GM12875 (cell line): ENCODE data around the gene UBE2D1.

Experiments
- H3K4me3 ChIP-seq: one replicate; pipeline ENCODE4 v1.5.1; 2011; ENCODE audit warnings: low read depth, low read length, control low read depth
- TF ChIP-seq, protein P1 (sequence below): IDR thresholded peaks from 2 replicates; pipeline ENCODE4 v1.5.1; 2011; ENCODE audit warnings: low read depth, mild to moderate bottlenecking, control low read depth, inconsistent platforms, low read length, moderate library complexity, borderline replicate concordance; ENCODE audit not compliant: insufficient read depth

The UBE2D1 gene

DNA sequence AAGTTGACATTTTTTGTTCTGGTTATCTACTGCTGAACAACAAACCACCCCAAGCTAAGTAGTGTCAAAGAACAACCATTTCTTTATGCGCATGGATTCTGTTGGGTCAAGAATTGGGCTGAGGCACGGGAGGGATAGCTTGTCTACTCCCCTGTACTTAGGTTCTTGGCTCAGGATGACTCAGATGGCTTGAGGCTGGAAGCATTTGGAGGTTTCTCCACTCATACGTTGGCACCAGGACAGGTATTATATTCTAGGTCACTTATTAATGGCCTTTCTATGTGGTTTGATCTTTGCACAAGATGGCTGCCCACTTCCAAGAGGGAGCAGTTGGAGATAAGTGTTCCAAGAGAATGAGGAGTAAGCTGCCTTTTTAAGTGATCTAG is 38.6 kb downstream of the UBE2D1 start:
- TF ChIP-seq, protein P1, sequence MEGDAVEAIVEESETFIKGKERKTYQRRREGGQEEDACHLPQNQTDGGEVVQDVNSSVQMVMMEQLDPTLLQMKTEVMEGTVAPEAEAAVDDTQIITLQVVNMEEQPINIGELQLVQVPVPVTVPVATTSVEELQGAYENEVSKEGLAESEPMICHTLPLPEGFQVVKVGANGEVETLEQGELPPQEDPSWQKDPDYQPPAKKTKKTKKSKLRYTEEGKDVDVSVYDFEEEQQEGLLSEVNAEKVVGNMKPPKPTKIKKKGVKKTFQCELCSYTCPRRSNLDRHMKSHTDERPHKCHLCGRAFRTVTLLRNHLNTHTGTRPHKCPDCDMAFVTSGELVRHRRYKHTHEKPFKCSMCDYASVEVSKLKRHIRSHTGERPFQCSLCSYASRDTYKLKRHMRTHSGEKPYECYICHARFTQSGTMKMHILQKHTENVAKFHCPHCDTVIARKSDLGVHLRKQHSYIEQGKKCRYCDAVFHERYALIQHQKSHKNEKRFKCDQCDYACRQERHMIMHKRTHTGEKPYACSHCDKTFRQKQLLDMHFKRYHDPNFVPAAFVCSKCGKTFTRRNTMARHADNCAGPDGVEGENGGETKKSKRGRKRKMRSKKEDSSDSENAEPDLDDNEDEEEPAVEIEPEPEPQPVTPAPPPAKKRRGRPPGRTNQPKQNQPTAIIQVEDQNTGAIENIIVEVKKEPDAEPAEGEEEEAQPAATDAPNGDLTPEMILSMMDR: no peak
- H3K4me3 ChIP-seq: no peak overlapping the region

DNA sequence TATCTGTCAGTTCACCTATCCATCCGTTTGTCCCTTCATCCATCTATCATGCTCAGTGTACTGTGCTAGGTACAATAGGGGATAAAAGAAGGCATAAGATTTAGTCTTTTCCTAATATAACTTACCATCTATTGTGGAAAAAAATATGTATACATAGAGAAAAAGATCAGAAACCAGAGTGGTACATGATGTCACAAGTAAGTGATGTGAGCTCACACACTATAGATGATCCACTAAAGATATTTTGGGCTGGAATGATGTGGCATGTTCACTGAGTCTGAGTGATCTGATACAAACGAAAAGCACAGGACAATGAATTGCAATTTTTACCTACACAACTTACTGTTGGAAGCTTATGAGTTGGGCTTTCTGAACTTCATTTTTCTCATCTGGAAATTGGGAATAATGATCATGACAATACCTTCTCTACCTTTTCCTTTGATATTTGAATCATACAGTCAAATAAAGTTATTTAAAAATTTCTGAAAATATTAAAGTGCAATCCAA is 47.7 kb downstream of the UBE2D1 start:
- TF ChIP-seq, protein P1: no peak
- H3K4me3 ChIP-seq: no peak overlapping the region

DNA sequence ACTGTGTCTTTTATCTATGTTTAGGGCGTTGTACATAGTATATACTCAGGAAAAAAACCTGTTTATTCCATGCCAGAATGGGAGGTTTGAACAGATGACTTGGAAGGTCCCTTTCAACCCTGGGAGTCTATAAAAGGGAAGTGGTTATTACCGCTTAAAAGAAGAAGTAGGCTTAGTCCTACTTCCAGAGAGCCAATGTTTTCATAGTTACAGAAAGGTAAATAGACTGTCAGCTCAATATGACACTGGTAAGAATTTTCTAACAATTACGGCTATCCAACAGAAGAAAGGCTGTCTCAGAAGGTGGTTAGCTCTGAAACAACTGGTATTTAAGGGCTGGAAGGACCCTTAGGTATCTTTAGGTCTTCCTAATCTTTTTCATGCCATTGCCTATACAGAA is 49.3 kb downstream of the UBE2D1 start:
- TF ChIP-seq, protein P1: no peak
- H3K4me3 ChIP-seq: no peak overlapping the region

DNA sequence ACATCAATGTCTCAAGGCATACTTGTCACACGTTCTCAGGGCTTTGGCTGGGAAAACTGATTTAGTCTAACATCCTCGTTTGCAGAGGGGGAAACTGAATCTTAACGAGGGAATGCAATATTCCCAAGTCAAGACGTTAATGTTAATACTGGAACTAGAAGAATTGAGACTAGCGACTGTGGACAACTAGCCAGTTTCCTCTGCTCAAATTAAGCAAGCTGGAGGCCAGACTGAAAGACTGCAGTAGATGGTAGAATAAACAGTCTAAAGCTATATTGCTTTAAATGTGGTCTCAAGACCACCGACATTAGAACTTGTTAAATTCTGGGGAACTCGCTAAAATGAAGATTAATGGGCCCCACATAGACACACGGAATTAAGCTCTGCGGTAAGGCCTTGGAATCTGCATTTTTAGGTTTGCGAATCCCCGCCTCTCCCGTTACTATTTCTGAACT is 49.8 kb downstream of the UBE2D1 start:
- TF ChIP-seq, protein P1: no peak

DNA sequence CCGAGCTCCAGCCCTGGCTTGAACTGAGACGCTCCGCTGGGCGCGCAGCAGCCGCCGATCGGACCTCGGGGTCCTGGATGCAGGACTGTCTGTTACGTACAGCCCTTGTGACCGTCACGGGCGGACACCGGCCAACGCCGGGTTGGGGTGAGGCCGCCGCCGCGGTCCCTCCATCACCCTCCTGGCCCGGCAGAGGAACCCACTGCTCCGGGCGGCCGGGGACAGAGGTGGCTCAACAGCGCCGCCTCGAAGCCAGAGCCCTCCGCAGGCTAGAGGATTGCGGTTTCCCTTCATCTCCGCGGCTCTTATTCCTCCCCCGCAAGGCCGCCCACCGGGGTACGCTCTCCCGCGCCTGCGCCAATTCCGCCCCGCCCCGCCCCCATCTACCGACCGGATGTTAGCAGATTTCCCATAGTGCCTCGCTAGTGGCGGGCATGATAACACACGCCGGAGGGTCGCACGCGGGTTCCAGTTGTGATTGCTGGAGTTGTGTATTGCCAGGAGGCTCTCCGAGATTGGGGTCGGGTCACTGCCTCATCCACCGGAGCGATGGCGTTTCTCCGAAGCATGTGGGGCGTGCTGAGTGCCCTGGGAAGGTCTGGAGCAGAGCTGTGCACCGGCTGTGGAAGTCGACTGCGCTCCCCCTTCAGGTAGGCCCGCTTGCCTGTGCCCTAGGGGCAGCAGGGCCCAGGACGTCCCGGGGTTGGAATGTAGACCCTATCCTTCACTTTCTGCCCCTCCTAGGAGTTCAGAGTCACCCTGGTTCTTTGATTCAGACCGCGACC is 50.4 kb downstream of the UBE2D1 start, which contains the start of gene TFAM:
TSS of gene TFAM (plus strand) at position 412 of the 785 bp plus-strand sequence. CDS start at position 550, 138 bp downstream.
- peak within 1 kb of the TSS; percentile 83 for H3K4me3 ChIP-seq
- TF ChIP-seq, protein P1: peak; percentile 73

More for the DNA sequence above, 49.8 kb downstream of the UBE2D1 start:
- H3K4me3 ChIP-seq: peak overlapping the region; percentile 83

DNA sequence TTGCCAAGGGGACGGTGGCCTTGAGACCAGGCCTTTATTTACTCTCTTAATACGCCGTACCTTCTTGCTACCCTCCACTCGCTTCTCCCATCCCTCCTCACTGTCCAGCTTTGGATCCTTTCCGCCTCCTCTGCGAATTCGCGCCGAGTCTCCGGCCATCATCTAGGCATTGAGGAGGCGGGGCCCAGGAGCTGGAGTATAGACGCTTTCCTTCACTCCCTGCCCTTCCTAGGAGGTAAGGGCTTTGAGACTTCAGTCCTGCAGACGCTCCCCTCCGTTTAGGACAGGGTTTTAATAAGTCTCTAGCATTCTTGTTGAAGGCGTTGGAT is 50.9 kb downstream of the UBE2D1 start:
- TF ChIP-seq, protein P1: no peak
- H3K4me3 ChIP-seq: peak overlapping the region; percentile 83

DNA sequence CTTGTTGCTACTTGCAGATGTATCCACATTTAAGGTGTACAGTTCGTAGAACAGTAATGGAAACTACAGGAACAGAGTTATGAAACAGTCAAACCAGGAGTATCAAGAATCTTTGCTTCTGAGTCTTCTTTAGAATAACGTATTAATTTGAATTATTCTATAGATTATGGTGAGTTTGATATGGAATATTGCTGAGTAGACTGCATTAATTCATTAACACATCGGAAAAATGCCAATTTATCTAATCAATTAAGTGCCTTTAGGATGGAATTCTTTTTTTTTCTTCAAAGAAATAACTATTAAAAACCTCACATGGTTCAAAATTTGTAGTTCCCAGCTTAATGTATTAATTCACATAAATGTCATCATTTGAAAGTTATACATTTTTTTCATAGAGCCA is 54.2 kb downstream of the UBE2D1 start:
- TF ChIP-seq, protein P1: no peak
- H3K4me3 ChIP-seq: no peak overlapping the region
